ENCODE data around the gene CDK3. TPM values are rescaled to one million over a fixed set of nuclear protein-coding genes. Genes with fewer than 3 reads are reported as not detected.
"Not testable (repeated sequence)": the region's sequence is repeated elsewhere in the genome, so short reads cannot be mapped to it uniquely, and the experiment has no call there.

CDK3 gene
- polyA plus RNA-seq, 1 experiment: 2.9 TPM

DNA sequence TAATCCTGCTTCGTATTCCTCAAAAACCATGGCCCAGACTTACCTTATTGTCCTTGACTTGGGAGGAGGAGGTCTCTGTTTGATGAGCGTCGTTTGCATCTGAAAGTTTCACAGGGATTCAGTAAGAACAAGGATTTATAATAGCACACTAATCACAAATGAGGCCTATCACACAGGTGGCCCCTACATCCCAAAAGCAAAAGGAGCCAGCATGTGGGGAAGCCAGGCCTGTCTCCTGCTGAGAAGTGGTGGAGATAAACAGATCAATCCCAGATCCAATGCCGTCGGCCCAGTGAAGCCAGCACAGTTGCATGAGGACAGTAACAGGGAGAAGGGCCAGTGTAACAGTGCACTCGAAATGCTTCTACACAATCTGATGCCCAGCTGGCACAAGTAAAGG, 39.7 kb downstream of the CDK3 start:
- ChIA-PET CTCF (no interaction called here), POLR2A (no interaction called here)
- no peak overlapping the region for H3K27ac ChIP-seq (ENCODE audit: low read depth, low read length)
- H3K27me3 ChIP-seq (ENCODE audit: control insufficient read depth, insufficient read depth, low read length): no peaks in the 10 kb centered on the region
- H3K4me3 ChIP-seq (ENCODE audit: low read depth, low read length): no peak overlapping the region
- no peak for DNase-seq (ENCODE audit: low read depth, low spot score)
- H3K9me3 ChIP-seq (ENCODE audit: control insufficient read depth, insufficient read depth, low read length): no peaks in the 10 kb centered on the region
- TF ChIP-seq, protein P1, sequence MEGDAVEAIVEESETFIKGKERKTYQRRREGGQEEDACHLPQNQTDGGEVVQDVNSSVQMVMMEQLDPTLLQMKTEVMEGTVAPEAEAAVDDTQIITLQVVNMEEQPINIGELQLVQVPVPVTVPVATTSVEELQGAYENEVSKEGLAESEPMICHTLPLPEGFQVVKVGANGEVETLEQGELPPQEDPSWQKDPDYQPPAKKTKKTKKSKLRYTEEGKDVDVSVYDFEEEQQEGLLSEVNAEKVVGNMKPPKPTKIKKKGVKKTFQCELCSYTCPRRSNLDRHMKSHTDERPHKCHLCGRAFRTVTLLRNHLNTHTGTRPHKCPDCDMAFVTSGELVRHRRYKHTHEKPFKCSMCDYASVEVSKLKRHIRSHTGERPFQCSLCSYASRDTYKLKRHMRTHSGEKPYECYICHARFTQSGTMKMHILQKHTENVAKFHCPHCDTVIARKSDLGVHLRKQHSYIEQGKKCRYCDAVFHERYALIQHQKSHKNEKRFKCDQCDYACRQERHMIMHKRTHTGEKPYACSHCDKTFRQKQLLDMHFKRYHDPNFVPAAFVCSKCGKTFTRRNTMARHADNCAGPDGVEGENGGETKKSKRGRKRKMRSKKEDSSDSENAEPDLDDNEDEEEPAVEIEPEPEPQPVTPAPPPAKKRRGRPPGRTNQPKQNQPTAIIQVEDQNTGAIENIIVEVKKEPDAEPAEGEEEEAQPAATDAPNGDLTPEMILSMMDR (IDR thresholded peaks at IDR 0.05; ENCODE audit: low read depth, low read length): no peak

DNA sequence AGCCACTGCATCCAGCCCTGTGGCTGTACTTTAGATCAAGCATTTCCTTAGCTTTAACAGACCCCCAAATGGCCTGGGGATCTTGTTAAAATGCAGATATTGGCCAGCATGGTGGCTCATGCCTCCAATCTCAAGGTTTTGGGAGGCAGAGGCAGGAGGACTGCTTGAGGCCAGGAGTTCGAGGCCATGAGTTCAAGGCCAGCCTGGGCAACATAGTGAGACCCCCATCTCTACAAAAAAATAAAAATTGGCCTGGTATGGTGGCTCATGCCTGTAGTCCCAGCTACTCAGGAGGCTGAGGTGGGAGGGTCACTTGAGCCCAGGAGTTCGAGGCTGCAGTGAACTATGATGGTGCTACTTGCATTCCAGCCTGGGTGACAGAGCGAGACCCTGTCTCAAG, 42.2 kb downstream of the CDK3 start:
- H3K9me3 ChIP-seq (ENCODE audit: control insufficient read depth, insufficient read depth, low read length); H3K27me3 ChIP-seq (ENCODE audit: control insufficient read depth, insufficient read depth, low read length); POLR2A ChIA-PET; H3K27ac ChIP-seq (ENCODE audit: low read depth, low read length); H3K4me3 ChIP-seq (ENCODE audit: low read depth, low read length); DNase-seq (ENCODE audit: low read depth, low spot score): not testable (repeated sequence)
- CTCF ChIA-PET: interaction anchor here (1.4 kb wide), 1 partner anchor 29 kb away, joined by 7 read pairs; no protein-coding TSS in a partner anchor

GRCh38 chr17:76044475-76045007, 43.9 kb downstream of the CDK3 start:
- CTCF ChIA-PET; H3K27me3 ChIP-seq (ENCODE audit: control insufficient read depth, insufficient read depth, low read length); DNase-seq (ENCODE audit: low read depth, low spot score); H3K4me3 ChIP-seq (ENCODE audit: low read depth, low read length); H3K27ac ChIP-seq (ENCODE audit: low read depth, low read length); H3K9me3 ChIP-seq (ENCODE audit: control insufficient read depth, insufficient read depth, low read length): not testable (repeated sequence)
- POLR2A ChIA-PET: interaction anchor here (0.7 kb wide), 1 partner anchor 31 kb away, joined by 3 read pairs; no protein-coding TSS in a partner anchor

GRCh38 chr17:76046064-76046463, 45.4 kb downstream of the CDK3 start:
- H3K4me3 ChIP-seq (ENCODE audit: low read depth, low read length): no peak overlapping the region
- POLR2A ChIA-PET: interaction anchor here (0.6 kb wide), 1 partner anchor 219 kb away, joined by 3 read pairs; no protein-coding TSS in a partner anchor
- H3K9me3 ChIP-seq (ENCODE audit: control insufficient read depth, insufficient read depth, low read length): no peaks in the 10 kb centered on the region
- DNase-seq (ENCODE audit: low read depth, low spot score): no peak
- TF ChIP-seq, protein P1 (IDR thresholded peaks at IDR 0.05; ENCODE audit: low read depth, low read length): no peak
- CTCF ChIA-PET: interaction anchor here (0.6 to 3.6 kb wide), 2 partner anchors 32 to 253 kb away, joined by 4 to 11 read pairs; no protein-coding TSS in a partner anchor
- no peak overlapping the region for H3K27ac ChIP-seq (ENCODE audit: low read depth, low read length)
- no peaks in the 10 kb centered on the region for H3K27me3 ChIP-seq (ENCODE audit: control insufficient read depth, insufficient read depth, low read length)

DNA sequence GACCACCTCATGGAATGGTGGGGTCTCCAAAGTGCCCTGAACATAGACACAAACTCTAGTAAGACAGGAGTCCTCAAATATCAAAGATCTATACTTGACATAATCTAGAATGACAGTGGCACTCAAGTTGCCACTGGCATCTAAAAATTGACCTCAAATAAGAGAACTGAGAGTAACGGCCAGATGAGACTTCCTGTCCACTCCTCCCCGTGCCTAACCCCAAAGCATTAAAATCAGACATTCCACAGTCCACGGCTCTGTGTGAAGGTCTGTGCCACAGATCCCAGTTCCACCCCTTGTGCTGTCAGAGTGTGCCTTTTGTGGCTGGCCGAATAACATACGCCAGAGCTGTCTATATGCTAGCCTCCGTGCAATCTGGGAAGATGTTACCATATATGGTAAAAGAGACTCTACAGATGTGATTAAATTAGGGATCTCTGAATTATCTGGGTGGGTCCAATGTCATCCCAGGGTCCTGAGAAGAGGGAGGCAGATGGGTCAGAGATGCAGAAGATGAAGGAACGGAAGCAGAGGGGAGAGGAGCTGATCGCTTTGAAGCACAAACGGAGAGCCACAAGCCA, 47.5 kb downstream of the CDK3 start:
- Histone ChIP-seq H3K4me3 (ENCODE audit: low read depth, low read length) (no peak overlapping the region), H3K27me3 (ENCODE audit: control insufficient read depth, insufficient read depth, low read length) (no peaks in the 10 kb centered on the region), H3K27ac (ENCODE audit: low read depth, low read length) (no peak overlapping the region), H3K9me3 (ENCODE audit: control insufficient read depth, insufficient read depth, low read length) (no peaks in the 10 kb centered on the region)
- ChIA-PET POLR2A (no interaction called here), CTCF (interaction anchor here (3.6 kb wide), 1 partner anchor 34 kb away, joined by 11 read pairs; no protein-coding TSS in a partner anchor)
- TF ChIP-seq, protein P1 (IDR thresholded peaks at IDR 0.05; ENCODE audit: low read depth, low read length): no peak
- DNase-seq (ENCODE audit: low read depth, low spot score): no peak

- Histone ChIP-seq H3K4me3 (ENCODE audit: low read depth, low read length) (no peak overlapping the region), H3K9me3 (ENCODE audit: control insufficient read depth, insufficient read depth, low read length) (no peaks in the 10 kb centered on the region), H3K27ac (ENCODE audit: low read depth, low read length) (no peak overlapping the region), H3K27me3 (ENCODE audit: control insufficient read depth, insufficient read depth, low read length) (no peaks in the 10 kb centered on the region)
- POLR2A ChIA-PET: no interaction called here
- CTCF ChIA-PET: interaction anchor here (0.8 to 3.6 kb wide), 2 partner anchors 34 to 35 kb away, joined by 5 to 11 read pairs; no protein-coding TSS in a partner anchor
- DNase-seq (ENCODE audit: low read depth, low spot score): no peak
- TF ChIP-seq, protein P1 (IDR thresholded peaks at IDR 0.05; ENCODE audit: low read depth, low read length): no peak
Observed at GRCh38 chr17:76048711-76049110, 48.1 kb downstream of the CDK3 start.

All from AG04450 (cell line).